HG03521 (cell line): ENCODE measurements around the gene TMEM86B.

ENCODE experiments used
- ATAC-seq: cut with Tn5 transposase; IDR thresholded peaks from one replicate; pipeline ENCODE4 v1.9.1; 2021; ENCODE audit warnings: mild to moderate bottlenecking, moderate library complexity; ENCODE audit not compliant: unreplicated experiment

The TMEM86B gene

DNA sequence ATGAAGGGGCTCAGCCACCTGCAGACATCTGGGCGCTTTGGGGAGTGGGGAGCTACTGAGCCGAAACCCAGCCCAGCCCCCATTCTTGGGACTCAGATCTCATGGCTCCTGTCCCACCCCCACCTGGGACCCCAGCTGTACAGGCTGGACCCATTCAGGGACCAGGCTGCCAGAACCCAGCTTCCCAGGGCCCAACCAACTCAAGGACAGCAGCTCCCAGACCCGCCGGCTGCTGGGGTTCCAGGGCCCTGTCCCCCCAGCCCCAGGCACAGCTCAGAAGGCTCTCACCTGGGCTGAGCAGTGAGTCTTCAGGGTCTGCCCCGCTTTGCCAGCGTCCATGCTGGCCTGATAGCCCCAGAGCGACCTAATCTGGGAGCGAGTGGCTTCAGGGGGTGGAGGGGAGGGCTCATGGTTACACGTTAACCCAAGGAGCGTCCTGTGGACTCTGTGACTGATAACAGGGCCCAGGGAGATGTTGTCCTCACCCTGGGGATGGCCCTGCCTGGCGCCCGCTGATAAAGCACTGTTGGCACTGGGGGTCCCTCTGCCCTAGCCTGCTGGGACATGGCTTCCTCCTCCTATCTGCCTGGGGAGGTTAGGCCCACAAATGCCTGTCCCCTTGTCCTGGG, at the start of gene TMEM86B:
TMEM86B (minus strand) TSS at position 361 of the 629 bp plus-strand sequence; CDS start at position 339, 22 bp downstream.
- no peak for ATAC-seq

GRCh38 chr19:55277494-55277893, 48.9 kb upstream of the TMEM86B start:
- ATAC-seq = no peak

GRCh38 chr19:55276720-55277430, 48.3 kb upstream of the TMEM86B start:
- ATAC-seq = no peak

DNA sequence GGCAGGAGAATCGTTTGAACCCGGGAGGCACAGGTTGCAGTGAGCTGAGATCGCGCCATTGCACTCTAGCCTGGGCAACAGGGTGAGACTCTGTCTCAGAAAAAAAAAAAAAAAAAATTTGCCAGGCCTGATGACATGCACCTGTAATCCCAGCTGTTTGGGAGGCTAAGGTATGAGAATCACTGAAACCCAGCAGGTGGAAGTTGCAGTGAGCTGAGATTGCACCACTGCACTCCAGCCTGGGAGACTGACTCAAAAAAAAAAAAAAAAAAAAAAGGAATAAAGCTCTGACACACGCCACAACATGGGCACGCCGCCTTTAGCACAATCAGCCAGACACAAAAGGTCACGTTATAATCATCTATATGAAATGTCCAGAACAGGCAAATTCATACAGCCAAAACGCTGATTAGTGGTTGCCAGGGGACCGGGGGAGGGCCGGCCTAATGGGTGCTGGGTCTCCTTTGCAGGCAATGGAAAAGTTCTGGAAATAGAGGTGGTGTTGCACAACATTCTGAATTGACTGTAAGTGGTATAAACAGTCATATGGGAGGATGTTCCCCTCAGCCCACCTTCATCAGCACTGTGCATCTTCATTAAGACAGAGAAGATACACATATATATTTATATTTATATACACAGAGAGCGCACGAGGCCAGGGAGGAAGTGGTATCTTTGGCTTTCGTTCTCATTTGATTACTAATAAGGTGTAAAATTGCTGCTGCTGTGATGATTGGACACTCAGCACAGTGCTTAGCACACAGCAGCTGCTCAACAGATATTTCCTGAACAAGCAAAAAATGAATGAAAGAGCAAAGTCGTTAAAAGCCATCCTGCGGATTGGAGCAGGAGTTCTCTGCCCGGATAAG, 47.5 kb upstream of the TMEM86B start:
- ATAC-seq = no peak

GRCh38 chr19:55273978-55274707, 45.6 kb upstream of the TMEM86B start:
- no peak for ATAC-seq

DNA sequence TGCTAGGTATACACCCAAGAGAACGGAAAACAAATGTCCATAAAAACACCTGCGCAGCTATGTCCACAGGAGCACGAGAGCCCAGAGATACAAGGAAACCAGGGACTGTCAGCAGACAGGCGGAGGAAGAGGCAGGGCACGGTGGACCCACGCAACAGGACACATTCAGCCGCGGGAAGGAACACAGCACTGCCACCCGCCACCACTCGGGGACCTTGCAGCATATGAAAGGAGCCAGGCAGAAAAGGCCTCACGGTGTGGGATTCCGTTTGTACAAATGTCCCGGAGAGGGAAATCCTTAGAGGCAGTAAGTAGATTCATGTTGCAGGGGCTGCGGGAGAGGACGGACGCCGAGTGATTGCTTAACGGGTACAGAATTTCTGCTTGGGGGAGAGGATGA, 43.6 kb upstream of the TMEM86B start:
- no peak for ATAC-seq

DNA sequence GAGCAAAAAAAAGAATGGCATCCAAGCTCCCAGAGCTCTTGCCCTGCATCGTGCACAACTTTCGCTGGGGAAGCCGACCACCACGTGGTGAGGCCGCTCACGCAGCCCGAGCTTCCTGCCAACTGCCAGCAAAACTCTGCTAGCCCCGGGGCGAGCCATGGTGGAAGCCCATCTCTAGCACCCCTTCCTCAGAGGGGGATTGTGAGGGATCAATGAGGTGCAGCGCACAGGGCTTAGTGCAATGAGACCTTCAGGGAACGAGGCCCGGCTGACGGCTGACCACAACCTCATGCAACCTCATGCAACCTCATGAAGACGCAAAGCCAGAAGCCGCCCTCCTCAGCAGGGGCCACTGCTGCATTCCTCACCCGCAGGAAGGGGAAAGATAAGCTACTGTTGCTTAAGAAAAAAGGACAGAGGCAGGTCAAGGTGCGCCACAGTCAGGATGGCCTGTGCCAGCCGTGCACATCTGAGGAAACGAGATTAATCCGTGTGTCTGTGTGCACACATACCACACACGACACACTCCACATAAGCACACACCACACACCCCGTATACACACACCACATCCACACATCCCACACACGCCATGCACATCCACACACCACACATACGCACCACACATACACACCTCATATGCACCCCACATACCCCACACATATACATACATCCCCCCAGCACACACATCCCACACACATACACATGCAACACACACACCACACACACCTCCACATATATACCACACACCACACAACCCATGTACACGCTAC, 41.8 kb upstream of the TMEM86B start:
- ATAC-seq = no peak

- no peak for ATAC-seq
These were observed 40.7 kb upstream of the TMEM86B start for GRCh38 chr19:55269299-55269698.

DNA sequence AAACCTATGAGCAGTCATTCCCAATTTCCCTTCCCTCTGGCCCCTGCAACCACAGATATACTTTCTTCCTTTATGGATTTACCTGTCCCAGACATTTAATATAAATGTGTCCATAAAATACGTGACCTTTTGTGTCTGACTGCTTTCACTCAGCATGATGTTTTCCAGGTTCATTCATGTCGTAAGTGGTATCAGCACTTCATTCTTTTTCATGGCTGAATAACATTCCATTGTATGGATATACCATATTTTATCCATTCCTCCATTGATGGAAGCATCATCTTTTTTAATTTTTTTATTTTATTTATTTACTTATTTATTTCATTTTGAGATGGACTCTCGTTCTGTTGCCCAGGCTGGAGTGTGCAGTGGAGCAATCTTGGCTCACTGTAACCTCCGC, 38.3 kb upstream of the TMEM86B start:
- no peak for ATAC-seq

DNA sequence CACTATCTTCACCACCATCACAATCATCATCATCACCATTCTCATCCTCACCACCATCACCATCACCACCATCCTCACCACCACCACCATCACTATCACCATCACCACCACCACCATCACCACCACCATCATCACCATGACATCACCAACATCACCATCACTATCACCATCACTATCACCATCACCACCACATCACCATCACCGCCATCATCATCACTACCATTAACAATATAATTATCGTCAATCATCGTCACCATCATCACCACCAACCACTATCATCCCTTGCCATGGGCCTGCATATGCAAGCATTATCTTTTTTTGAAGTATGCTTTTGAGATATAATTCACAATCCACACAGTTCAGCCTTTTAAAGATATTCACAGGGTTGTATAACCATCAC, 37.8 kb upstream of the TMEM86B start:
- ATAC-seq = no peak

DNA sequence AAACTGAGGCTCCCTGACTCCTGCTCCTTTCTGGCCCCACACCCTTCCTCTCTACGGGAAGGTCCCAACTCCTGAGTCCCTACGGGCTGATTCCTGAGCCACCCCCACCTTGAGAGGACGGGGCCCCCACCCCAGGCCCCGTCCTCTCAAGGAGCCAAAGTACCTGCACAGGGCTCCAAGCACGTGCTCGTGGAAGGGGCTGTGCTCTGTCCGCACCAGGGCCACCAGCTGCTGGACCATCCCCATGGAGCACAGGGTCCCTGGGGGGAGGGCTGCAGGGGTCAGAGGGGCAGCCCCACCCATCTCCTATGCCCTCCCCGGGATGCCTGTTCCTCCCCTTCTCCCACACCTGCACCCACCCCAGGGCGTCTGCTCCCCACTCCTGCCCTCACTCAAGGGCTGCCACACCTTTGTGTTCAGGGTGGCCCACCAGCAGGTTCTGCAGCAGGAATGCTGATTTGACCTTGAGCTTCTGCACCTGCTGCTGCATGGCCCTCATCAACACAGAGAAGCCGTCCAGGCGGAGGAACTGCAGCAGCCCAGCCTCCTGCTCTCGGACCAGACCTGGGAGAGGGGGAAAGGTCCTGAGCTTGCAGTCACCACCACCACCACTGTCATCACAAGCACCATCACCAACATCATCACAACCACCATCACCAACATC, 37.3 kb upstream of the TMEM86B start:
- no peak for ATAC-seq

DNA sequence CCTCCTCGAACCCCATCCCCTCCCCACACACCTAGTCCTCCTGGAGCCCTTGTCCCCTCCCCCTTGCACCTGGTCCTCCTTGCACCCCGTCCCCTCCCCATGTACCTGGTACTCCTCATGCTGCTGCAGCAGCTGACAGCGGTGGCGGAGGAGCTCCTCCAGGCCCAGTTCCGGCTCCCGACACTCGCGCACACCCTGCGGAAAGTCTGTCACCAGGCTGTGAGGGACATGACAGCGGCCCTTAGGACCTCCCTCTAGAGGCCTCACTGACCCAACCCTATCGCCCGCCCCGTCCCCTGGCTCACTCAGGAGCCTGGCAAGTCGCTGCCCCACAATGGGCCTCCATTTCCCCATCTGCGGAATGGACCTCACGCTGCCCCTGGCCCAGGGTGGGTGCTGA, 36.6 kb upstream of the TMEM86B start:
- no peak for ATAC-seq

DNA sequence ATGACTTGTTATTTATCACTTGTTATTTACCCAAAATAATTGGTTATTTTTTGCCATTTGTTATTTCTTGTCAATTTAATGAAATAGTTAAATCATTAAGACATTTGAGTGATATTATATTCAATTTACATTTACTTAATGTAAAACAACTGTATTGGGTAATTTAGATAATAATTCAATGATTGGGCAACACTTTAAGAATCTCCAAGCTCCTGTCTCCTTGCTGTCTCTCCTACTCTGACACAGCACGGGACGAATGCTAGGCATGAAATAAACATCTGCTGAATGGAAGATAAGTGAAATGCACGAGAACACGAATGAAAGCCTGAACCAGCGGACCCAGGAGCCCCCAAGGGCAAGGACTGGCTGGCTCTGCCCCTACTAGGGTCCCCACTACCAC, 36.0 kb upstream of the TMEM86B start:
- ATAC-seq = no peak

DNA sequence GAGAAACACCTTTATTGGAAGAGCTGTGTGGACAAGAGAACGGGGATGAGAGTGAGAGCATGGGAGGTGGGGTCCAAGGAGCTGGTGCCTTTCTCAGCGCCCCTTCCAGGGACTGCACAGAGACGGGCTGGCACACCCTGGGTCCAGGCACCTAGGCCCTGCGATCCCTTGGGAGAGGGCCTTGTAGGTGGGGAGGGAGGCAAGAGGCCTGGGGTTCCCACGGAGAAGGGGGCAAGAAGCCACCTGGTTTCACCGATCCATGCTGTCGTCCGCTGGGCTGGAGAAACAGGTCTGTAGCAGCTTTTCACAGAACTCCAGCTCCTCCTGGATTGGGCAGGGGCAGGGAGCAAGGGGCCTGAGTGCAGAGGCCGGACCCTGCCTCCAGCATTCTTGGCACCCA, 33.8 kb upstream of the TMEM86B start:
- ATAC-seq = no peak

GRCh38 chr19:55261671-55262126, 33.1 kb upstream of the TMEM86B start:
- no peak for ATAC-seq

DNA sequence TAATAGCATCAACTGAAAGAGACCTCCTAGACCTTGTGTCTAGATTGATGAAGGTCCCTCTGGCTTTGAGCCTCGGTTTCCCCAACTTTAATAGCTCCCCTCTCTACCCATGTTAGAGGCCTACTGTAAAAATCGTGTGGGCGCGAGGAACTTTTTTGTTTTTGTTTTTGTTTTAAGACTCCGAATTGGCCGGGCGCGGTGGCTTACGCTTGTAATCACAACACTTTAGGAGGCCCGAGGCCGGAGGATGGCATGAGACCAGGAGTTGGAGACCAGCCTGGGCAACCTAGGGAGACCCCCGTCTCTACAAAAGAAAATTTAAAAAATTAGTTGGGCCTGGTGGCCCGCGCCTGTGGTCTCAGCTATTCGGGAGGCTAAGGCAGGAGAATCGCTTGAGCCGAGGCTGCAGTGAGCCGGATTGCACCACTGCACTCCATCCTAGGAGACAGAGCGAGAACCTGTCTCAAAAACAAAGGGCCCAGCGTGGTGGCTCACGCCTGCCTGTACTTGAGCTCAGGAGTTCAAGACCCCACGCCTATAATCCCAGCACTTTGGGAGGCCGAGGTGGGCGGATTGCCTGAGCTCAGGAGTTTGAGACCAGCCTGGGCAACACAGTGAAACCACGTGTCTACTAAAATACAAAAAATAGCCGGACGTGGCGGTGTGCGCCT, 31.1 kb upstream of the TMEM86B start:
- no peak for ATAC-seq

DNA sequence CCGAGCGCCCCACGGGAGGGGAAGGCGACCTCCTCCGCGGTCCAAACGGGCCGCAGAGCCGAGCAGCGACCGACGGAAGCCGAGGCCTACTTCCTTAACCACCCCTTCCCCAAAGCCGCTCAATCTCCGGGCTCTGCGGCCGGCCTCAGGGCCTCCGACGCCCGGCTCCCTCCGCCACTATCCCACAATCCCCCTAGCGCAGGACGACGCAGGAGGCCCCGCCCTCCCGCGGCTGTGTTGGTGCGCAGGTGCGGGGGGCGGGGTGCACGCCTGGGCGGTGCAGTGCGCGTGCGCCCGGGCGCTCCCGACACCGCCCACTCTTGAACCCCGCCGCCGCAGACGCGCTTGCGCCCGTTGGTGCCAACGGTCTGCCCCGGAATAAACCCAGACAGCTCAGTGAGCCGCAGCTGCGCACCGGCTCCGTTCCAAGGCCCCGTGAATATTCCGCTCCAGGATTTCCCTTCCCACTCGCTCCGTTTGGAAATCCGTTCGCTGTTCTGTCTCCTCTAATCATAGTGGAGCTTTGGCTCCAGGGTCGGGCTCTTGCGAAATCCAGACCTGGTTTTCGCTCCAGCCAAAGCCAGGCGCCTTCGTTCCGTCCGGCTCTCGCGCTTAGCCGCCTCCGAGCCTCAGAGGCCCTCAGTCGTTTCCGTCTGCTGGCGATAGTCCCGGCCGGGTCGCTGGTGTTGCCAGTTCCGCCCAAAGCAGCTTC, 30.4 kb upstream of the TMEM86B start, which contains the start of gene PPP6R1:
PPP6R1 (minus strand) TSS at position 190 of the 712 bp plus-strand sequence. CDS start 11,914 bp downstream, outside the sequence.
- peak; percentile 73 for ATAC-seq

- ATAC-seq = peak; percentile 15
These were observed 29.9 kb upstream of the TMEM86B start for GRCh38 chr19:55258476-55258827.
